ENCODE measurements around the gene SNORC.

GRCh38 chr2:232925153-232925820 lies 55.2 kb downstream of the SNORC start:
- TF ChIP-seq CTCF (IDR thresholded peaks at IDR 0.05; ENCODE audit: low read depth, low read length, poor library complexity, severe bottlenecking), result no peak
- no peak for TF ChIP-seq EZH2phosphoT487 (IDR thresholded peaks at IDR 0.05; ENCODE audit: borderline replicate concordance, low read length)

Data from DOHH2 (cell line).